ENCODE results near the gene LRP1.

DNA sequence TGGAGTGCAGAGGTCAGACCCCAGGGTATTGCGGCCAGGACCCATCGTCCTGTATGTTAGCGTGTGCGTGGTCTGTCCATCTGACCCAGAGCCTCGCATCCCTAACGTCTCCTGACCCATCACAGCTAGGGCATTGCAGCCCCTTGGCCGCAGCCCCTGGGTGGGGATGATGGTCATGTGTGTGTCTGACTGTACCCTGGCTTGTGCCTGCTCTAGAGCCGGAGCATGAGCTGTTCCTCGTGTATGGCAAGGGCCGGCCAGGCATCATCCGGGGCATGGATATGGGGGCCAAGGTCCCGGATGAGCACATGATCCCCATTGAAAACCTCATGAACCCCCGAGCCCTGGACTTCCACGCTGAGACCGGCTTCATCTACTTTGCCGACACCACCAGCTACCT is 29.9 kb downstream of the LRP1 start:
- no peak for TF ChIP-seq EZH2 (IDR thresholded peaks at IDR 0.05; ENCODE audit: insufficient read depth, low read length)
- TF ChIP-seq CTCF (IDR thresholded peaks at IDR 0.05; ENCODE audit: insufficient read depth, low read depth, low read length) = no peak

All from astrocyte (in vitro differentiated cells and primary cell).